GM10248 (cell line): ENCODE data around the gene MMRN1.

Experiments used
- CTCF ChIA-PET: fragments of 300-600 bp; sonication (Branson Sonifier 250); formaldehyde crosslinking; extraction: SDS; loops from one replicate; lab custom pipeline; 2021; ENCODE audit warnings: antibody characterized with exemption; lab: Yijun Ruan, JAX
- POLR2A ChIA-PET: fragments of 350-650 bp; sonication (Branson Sonifier 250); formaldehyde crosslinking; extraction: SDS; loops from one replicate; lab custom pipeline; 2020; ENCODE audit warnings: antibody characterized with exemption; lab: Yijun Ruan, JAX
- DNase-seq: peaks from one replicate; pipeline ENCODE4 v3.0.0; 2012; ENCODE audit errors: extremely low spot score
- TF ChIP-seq, protein P1 (sequence below): IDR thresholded peaks from 2 replicates; pipeline ENCODE4 v1.5.1; 2012; ENCODE audit warnings: mild to moderate bottlenecking, low read depth; ENCODE audit errors: extremely low read depth, missing control alignments, control extremely low read depth

MMRN1 gene

DNA sequence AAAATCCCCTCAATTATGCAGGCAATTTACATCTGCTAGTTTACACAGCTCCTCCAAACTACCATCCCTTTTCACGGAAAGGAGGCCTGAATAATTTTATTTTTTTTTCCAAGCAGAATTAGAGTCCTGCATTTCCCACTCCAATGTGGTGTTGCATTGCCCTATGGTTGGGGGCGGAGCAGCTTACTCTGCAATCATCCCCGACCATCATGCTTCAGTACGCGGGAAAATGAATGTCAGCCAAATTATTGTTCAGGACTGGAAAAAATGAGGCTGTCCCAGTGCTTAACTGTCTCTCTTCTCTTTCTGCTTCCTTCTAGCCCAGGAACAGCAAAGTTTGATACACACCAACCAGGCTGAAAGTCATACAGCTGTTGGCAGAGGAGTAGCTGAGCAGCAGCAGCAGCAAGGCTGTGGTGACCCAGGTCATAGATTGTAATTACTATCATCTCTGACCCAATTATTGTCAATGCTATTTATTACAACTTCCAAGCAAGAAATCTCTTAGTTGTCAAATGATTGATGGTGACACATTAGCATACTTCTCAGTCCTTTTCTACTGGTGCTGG is 28.3 kb downstream of the MMRN1 start:
- ChIA-PET POLR2A (no interaction called here), CTCF (interaction anchor here (1.3 to 2.5 kb wide), 3 partner anchors 11 to 44 kb away, joined by 3 to 8 read pairs (median 3); no protein-coding TSS in a partner anchor)
- DNase-seq = no peak
- TF ChIP-seq, protein P1, sequence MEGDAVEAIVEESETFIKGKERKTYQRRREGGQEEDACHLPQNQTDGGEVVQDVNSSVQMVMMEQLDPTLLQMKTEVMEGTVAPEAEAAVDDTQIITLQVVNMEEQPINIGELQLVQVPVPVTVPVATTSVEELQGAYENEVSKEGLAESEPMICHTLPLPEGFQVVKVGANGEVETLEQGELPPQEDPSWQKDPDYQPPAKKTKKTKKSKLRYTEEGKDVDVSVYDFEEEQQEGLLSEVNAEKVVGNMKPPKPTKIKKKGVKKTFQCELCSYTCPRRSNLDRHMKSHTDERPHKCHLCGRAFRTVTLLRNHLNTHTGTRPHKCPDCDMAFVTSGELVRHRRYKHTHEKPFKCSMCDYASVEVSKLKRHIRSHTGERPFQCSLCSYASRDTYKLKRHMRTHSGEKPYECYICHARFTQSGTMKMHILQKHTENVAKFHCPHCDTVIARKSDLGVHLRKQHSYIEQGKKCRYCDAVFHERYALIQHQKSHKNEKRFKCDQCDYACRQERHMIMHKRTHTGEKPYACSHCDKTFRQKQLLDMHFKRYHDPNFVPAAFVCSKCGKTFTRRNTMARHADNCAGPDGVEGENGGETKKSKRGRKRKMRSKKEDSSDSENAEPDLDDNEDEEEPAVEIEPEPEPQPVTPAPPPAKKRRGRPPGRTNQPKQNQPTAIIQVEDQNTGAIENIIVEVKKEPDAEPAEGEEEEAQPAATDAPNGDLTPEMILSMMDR = no peak

DNA sequence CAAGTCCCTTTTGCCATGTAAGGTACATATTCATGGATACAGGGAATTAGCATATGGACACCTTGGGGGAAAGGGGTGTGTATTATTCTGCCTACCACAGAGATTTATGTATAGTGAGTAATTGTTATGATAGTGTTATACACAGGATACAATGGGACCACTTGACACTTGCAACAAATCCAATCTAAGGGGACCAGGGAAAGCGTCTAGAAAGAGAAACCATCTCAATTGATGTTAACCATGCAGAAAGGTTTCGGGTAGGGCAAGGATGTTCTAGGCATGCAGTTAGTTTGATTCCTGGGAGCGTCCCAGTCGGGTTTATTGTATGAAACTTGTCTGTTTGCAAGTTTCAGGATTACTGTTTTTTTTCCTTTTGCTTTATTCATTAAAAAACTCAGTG is 34.2 kb downstream of the MMRN1 start:
- ChIA-PET POLR2A (no interaction called here), CTCF (no interaction called here)
- no peak for DNase-seq
- TF ChIP-seq, protein P1 = no peak

DNA sequence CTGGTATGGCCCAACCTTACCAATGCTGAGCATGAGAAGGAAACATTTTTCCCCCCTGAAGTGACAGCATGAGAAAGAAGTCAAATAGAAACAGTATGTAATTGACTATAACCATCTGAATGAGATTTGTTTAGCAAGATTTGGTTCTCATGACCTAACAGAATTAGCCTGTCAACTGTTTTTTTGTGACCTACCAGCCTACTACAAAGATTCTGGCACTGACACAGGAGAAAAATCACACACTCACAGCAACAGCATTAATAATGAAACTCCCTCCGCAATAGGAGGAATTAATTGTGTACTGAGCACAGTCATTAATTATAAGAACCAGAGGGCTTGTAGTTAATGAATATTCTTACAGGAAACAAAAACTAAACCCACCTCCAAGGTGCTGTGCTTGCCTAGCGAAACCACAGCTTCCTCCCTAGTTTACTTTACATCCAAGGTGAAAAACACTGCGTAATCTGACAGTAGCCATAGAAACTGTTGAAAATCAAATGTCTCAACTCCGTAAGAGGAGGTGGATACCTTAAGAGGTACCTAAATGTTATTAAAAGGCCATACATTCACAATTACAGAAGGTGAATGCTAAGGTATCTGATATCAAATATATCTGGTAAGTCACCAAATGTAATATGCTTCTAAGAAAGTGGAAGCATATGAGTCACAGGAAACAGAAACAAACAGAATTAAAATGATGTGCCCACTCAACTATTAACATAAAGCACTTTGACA is 34.9 kb downstream of the MMRN1 start:
- TF ChIP-seq, protein P1 = no peak
- POLR2A ChIA-PET = no interaction called here
- DNase-seq = no peak
- CTCF ChIA-PET = interaction anchor here (0.8 kb wide), 1 partner anchor 11 kb away, joined by 3 read pairs; no protein-coding TSS in a partner anchor

DNA sequence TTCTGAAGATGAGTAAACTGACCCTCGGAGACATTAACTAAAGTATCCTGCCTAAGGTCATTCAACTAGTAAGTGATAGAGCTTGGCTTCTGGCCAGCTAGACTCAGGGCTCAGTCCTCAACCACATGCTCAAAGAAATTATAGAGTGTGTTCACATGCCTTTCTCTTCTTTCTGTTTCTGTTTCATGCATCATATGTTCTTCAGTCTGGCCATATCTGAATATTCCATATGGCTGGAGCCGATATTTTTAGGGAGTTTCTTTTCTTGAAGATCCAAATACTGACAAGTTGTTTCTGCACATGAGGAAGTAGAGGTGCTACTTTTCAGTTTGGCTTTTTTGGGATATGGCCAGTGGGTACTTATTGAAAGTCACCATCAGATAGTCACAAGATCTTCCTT is 44.9 kb downstream of the MMRN1 start:
- ChIA-PET POLR2A (no interaction called here), CTCF (no interaction called here)
- DNase-seq = no peak
- TF ChIP-seq, protein P1 = no peak

DNA sequence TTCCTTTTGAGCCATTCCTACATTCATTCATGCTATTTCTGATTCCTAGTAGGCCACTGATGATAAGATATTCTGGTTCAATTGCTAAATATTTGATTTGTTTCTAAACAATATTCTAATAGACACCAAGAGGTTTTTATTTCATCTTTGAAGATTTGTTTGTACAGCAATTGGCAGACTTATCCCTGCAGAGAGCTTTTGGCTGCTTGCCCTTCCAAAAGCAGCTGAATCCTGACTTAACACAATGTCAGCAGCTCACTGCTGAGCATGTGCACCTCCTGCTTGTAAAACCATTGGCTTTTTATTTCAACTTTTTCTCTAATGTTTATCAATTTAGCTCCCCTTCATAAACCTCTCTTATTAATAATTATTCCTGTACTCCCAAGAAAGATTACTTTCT is 45.3 kb downstream of the MMRN1 start:
- DNase-seq = no peak
- CTCF ChIA-PET = interaction anchor here (1.2 kb wide), 1 partner anchor 10 kb away, joined by 3 read pairs; no protein-coding TSS in a partner anchor
- TF ChIP-seq, protein P1 = no peak
- POLR2A ChIA-PET = no interaction called here

DNA sequence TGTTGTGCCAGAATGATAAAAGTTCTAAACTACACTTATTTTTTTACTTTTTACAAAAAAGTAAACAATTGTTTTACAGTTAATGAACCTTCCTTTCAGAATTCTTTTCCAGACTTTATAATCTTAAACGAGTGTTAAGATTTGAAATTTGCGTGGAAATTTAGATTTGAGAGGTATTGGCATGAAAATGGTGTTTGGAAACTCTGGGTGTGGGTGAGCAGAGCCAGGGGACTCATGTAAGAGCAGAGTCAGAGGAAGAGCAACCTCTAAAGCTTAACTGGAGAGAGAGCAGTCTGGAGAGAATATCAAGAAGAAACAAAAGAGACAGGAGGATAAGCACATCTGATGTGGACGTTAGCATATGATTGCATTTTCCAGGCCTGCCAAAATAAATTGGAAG is 48.2 kb downstream of the MMRN1 start:
- ChIA-PET POLR2A (no interaction called here), CTCF (interaction anchor here (1.8 kb wide), 1 partner anchor 32 kb away, joined by 4 read pairs; no protein-coding TSS in a partner anchor)
- TF ChIP-seq, protein P1 = no peak
- DNase-seq = no peak
